ENCODE measurements around the gene OXSM. TPM values are rescaled to one million over a fixed set of nuclear protein-coding genes. Genes with fewer than 3 reads are reported as not detected.

OXSM gene
- 1 to 10 TPM; 5.9 to 7.9 (median 7.0) TPM for total RNA-seq

GRCh38 chr3:25789596-25790556, at the start of gene OXSM:
TSS of gene OXSM (plus strand) at chr3:25790090. CDS start at chr3:25791021, 931 bp downstream.
- Histone ChIP-seq H3K36me3 (peaks cover 0 to 9% of the 10 kb centered on the region in 2 donors), H3K4me1 (peaks cover 0 to 43% (median 3%) of the 10 kb centered on the region in 3 donors), H3K4me3 (peak within 1 kb of the TSS; percentile 65 to 75), H3K27ac (peak within 1 kb of the TSS; percentile 84 to 91 (median 88)), H3K27me3 (no peaks in the 10 kb centered on the region), H3K9me3 (no peaks in the 10 kb centered on the region)
- ATAC-seq: peak; percentile 97
- no peak for TF ChIP-seq CTCF (IDR thresholded peaks at IDR 0.05)
- TF ChIP-seq POLR2A (IDR thresholded peaks at IDR 0.05): peak; percentile 69 to 71
- peak; percentile 64 for TF ChIP-seq EP300 (IDR thresholded peaks at IDR 0.05)
- TF ChIP-seq POLR2AphosphoS5 (IDR thresholded peaks at IDR 0.05): peak; percentile 93
- WGBS, 2 donors (ENCODE audit: low coverage in 1 of 2): 0 to 1% methylated on average over 12 to 35 of the region's 56 CpGs

GRCh38 chr3:25744470-25744869, 45.4 kb upstream of the OXSM start:
- Histone ChIP-seq H3K9me3 (no peaks in the 10 kb centered on the region), H3K36me3 (peaks cover 0 to 45% of the 10 kb centered on the region in 2 donors), H3K4me3 (no peak overlapping the region), H3K4me1 (no peaks in the 10 kb centered on the region), H3K27me3 (no peaks in the 10 kb centered on the region), H3K27ac (no peak overlapping the region)
- 96 to 100% methylated on average over 2 to 3 of the region's 3 CpGs for WGBS, 2 donors (ENCODE audit: low coverage in 1 of 2)
- no peak for TF ChIP-seq POLR2AphosphoS5 (IDR thresholded peaks at IDR 0.05)
- no peak for ATAC-seq

GRCh38 chr3:25747033-25747432, 42.9 kb upstream of the OXSM start:
- no peaks in the 10 kb centered on the region for H3K9me3 ChIP-seq
- peaks cover 6 to 65% of the 10 kb centered on the region in 2 donors for H3K36me3 ChIP-seq
- H3K27ac ChIP-seq: no peak overlapping the region
- no peak for ATAC-seq
- TF ChIP-seq EP300 (IDR thresholded peaks at IDR 0.05) (no peak), CTCF (IDR thresholded peaks at IDR 0.05) (no peak), POLR2A (IDR thresholded peaks at IDR 0.05) (no peak), POLR2AphosphoS5 (IDR thresholded peaks at IDR 0.05) (no peak)
- H3K4me1 ChIP-seq: no peaks in the 10 kb centered on the region
- H3K27me3 ChIP-seq: no peaks in the 10 kb centered on the region
- H3K4me3 ChIP-seq: no peak overlapping the region

- ATAC-seq: no peak
- WGBS, 2 donors (ENCODE audit: low coverage in 1 of 2): 77 to 91% methylated on average over 2 to 3 of the region's 3 CpGs
- H3K27me3 ChIP-seq: no peaks in the 10 kb centered on the region
- no peak overlapping the region for H3K4me3 ChIP-seq
- no peak overlapping the region for H3K27ac ChIP-seq
- TF ChIP-seq POLR2AphosphoS5 (IDR thresholded peaks at IDR 0.05): no peak
- TF ChIP-seq POLR2A (IDR thresholded peaks at IDR 0.05): no peak
- no peak for TF ChIP-seq EP300 (IDR thresholded peaks at IDR 0.05)
- TF ChIP-seq CTCF (IDR thresholded peaks at IDR 0.05): no peak
- no peaks in the 10 kb centered on the region for H3K4me1 ChIP-seq
- no peaks in the 10 kb centered on the region for H3K9me3 ChIP-seq
- peaks cover 6 to 70% of the 10 kb centered on the region in 2 donors for H3K36me3 ChIP-seq
Measured at GRCh38 chr3:25748189-25748588, 41.7 kb upstream of the OXSM start.

- ATAC-seq: no peak
- no peak for TF ChIP-seq POLR2AphosphoS5 (IDR thresholded peaks at IDR 0.05)
- no peak for TF ChIP-seq EP300 (IDR thresholded peaks at IDR 0.05)
- TF ChIP-seq CTCF (IDR thresholded peaks at IDR 0.05): no peak
- TF ChIP-seq POLR2A (IDR thresholded peaks at IDR 0.05): no peak
- H3K36me3 ChIP-seq: peaks cover 6 to 66% of the 10 kb centered on the region in 2 donors
Measured at GRCh38 chr3:25749031-25749581, 40.8 kb upstream of the OXSM start.

More at GRCh38 chr3:25749031-25749581, 40.8 kb upstream of the OXSM start:
- Histone ChIP-seq H3K27me3 (no peaks in the 10 kb centered on the region), H3K4me3 (no peak overlapping the region), H3K4me1 (no peaks in the 10 kb centered on the region), H3K9me3 (no peaks in the 10 kb centered on the region), H3K27ac (no peak overlapping the region)
- 78 to 84% methylated on average over 4 to 5 of the region's 6 CpGs for WGBS, 2 donors (ENCODE audit: low coverage in 1 of 2)

Data from gastroesophageal sphincter (tissue), 4 donors.